Epithelial cell of esophagus (primary cell): Measurements from ENCODE around the gene SLC22A5.
"Not testable (repeated sequence)": the region's sequence is repeated elsewhere in the genome, so short reads cannot be mapped to it uniquely, and the experiment has no call there.

Source experiments
- DNase-seq: peaks from one replicate; pipeline ENCODE4 v3.0.0; 2010; ENCODE audit warnings: low read depth
- H3K4me3 ChIP-seq: 2 replicates; pipeline ENCODE4 v1.5.1; 2011; ENCODE audit warnings: mild to moderate bottlenecking, low read length, control low read depth
- CTCF ChIP-seq: IDR thresholded peaks from 2 replicates; pipeline ENCODE4 v1.5.1; 2011; ENCODE audit warnings: low read depth, mild to moderate bottlenecking, low read length, control low read depth, inconsistent platforms; ENCODE audit not compliant: insufficient read depth; ENCODE audit errors: missing control alignments

The SLC22A5 gene

GRCh38 chr5:132392411-132392810 lies 22.9 kb downstream of the SLC22A5 start:
- TF ChIP-seq CTCF, result no peak
- H3K4me3 ChIP-seq, result no peak overlapping the region
- no peak for DNase-seq

DNA sequence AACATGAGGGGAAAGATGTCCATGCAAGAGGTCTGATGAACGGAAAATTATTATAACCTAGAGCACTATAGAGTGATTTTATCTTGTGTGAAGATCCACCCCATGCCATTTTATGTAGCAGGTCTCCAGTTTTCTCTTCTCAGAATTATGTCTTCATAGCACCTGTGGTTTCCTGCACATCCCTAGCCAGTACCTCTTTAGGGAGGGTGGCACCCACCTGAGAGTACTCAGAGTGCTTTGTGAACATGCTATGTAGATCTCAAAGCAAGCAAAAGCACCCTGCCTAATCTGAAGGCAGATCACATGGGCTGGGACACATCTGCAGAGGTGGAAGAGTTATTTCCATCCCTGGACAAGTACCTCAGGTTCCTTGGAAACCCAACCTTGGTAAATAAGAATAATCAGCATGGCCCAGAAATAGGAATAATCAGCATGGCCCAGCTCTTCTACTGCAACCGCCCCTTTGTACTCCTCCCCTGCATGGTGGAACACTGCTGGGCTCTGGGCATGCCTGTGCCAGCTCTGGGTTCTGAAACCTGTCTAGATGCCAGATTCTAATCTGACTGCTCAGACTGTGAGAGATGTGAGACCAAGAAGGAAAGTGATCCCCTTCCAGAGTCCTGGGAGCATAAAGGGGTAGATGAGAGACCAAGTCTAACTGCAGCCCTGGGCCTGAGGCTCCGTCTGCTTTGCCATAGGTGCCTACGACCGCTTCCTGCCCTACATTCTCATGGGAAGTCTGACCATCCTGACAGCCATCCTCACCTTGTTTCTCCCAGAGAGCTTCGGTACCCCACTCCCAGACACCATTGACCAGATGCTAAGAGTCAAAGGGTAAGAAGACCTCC lies 23.7 kb downstream of the SLC22A5 start:
- H3K4me3 ChIP-seq, result no peak overlapping the region
- no peak for DNase-seq
- TF ChIP-seq CTCF, result no peak

GRCh38 chr5:132394667-132395259 lies 25.3 kb downstream of the SLC22A5 start:
- TF ChIP-seq CTCF, result no peak
- no peak for DNase-seq
- no peak overlapping the region for H3K4me3 ChIP-seq

DNA sequence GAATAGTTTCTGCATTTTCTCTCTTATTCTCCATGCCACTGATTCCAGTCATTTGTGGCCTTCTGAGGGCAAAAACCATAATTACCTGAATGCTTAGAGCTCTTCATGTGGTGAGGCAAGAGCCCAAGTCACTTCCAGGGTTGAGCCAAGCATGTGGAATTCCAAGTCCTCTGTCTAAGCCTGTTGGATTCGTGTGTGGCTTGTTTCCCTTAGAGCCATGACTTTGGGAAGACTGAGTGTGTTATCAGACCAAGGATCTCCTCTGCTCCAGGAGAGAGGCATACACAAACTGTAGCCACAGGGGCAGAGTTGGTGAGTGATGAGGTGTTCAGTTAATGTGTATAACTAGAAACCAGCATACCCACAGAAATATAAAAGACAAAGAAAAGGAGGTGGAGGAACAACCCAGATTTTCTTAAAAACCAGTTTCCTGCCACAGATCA lies 27.1 kb downstream of the SLC22A5 start:
- DNase-seq, result no peak
- TF ChIP-seq CTCF, result no peak
- no peak overlapping the region for H3K4me3 ChIP-seq

- no peak for TF ChIP-seq CTCF
These were observed 27.7 kb downstream of the SLC22A5 start for GRCh38 chr5:132397224-132397623.

DNA sequence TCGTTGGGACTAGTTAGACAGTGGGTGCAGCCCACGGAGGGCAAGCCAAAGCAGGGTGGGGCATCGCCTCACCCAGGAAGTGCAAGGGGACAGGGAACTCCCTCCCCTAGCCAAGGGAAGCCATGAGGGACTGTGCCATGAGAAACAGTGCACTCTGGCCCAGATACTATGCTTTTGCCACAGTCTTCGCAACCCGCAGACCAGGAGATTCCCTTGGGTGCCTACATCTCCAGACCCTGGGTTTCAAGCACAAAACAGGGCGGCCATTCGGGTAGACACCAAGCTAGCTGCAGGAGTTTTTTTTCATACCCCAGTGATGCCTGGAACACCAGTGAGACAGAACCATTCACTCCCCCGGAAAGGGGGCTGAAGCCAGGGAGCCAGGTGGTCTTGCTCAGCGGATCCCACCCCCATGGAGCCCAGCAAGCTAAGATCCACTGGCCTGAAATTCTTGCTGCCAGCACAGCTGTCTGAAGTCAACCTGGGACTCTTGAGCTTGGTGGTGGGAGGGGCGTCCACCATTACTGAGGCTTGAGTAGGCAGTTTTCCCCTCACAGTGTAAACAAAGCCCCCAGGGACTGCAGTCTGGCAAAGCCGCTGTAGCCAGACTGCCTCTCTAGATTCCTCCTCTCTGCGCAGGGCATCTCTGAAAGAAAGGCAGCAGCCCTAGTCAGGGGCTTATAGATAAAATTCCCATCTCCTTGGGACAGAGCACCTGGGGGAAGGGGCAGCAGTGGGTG lies 28.6 kb downstream of the SLC22A5 start:
- not testable (repeated sequence) for H3K4me3 ChIP-seq, DNase-seq

More at GRCh38 chr5:132397224-132397623, 27.7 kb downstream of the SLC22A5 start:
- H3K4me3 ChIP-seq, result no peak overlapping the region
- DNase-seq, result no peak

DNA sequence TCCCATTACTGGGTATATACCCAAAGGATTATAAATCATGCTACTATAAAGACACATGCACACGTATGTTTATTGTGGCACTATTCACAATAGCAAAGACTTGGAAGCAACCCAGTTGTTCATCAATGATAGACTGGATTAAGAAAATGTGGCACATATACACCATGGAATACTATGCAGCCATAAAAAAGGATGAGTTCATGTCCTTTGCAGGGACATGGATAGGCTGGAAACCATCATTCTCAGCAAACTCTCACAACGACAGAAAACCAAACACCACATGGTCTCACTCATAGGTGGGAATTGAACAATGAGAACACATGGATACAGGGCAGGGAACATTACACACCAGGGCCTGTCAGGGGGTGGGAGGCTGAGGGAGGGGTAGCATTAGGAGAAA lies 34.5 kb downstream of the SLC22A5 start:
- H3K4me3 ChIP-seq, result not testable (repeated sequence)

More for the DNA sequence above, 34.5 kb downstream of the SLC22A5 start:
- DNase-seq, result not testable (repeated sequence)
